Measurements from ENCODE around the gene RNF213. TPM values are rescaled to one million over a fixed set of nuclear protein-coding genes. Genes with fewer than 3 reads are reported as not detected.

Gene RNF213
- total and polyA plus RNA-seq, 2 of the 8 experiments (the other 6 are each of a cell fraction or from before 2014, with no cell fraction given), result 33.8 to 62.8 TPM

- TF ChIP-seq EP300 (IDR thresholded peaks at IDR 0.05; ENCODE audit: borderline replicate concordance in 1 of 2, low read depth in 2 of 2, low read length in 2 of 2) (no peak), YY1 (IDR thresholded peaks at IDR 0.05; ENCODE audit: low read depth, low read length) (no peak), CEBPB (IDR thresholded peaks at IDR 0.05; ENCODE audit: low read depth, low read length) (no peak), FOSL1 (IDR thresholded peaks at IDR 0.05; ENCODE audit: insufficient read depth, low read depth, low read length) (no peak), ZNF274 (IDR thresholded peaks at IDR 0.05; ENCODE audit: borderline replicate concordance, extremely low read depth, low read length) (no peak), RFX5 (IDR thresholded peaks at IDR 0.05; ENCODE audit: borderline replicate concordance, low read depth, low read length) (no peak), SP2 (IDR thresholded peaks at IDR 0.05; ENCODE audit: low read length) (no peak)
Observed at GRCh38 chr17:80347536-80347935, 86.9 kb downstream of the RNF213 start (continued).

Data from H1 (cell line).